Kidney (tissue), 14 donors: ENCODE data around the gene RAPGEF4. TPM values are rescaled to one million over a fixed set of nuclear protein-coding genes. Genes with fewer than 3 reads are reported as not detected.

Source experiments
- DNase-seq, 5 donors: peaks; one replicate each; pipeline ENCODE4 v3.0.0-alpha.2; 2013 to 2020
- FAIRE-seq: peaks from 2 replicates; lab custom pipeline; 2012; peaks lifted over from hg19 to GRCh38; lab: Jason Lieb, UNC
- H3K27ac ChIP-seq, 2 donors: one replicate each; pipeline ENCODE4 v1.7.0; 2013; ENCODE audit warnings: low read depth in 2 of 2, low read length in 2 of 2, inconsistent platforms in 1 of 2
- H3K27me3 ChIP-seq: one replicate; pipeline ENCODE4 v1.7.1; 2013; ENCODE audit warnings: low read length, inconsistent platforms; ENCODE audit not compliant: control insufficient read depth, insufficient read depth
- H3K36me3 ChIP-seq, 3 donors: one replicate each; pipeline versions ENCODE4 v1.7.0 to v1.7.1; 2013; ENCODE audit warnings: low read length in 3 of 3, control low read depth in 1 of 3, inconsistent platforms in 1 of 3; ENCODE audit not compliant: insufficient read depth in 3 of 3, control insufficient read depth in 2 of 3
- H3K4me1 ChIP-seq, 3 donors: one replicate each; pipeline versions ENCODE4 v1.7.0 to v1.7.1; 2013; ENCODE audit warnings: low read length in 3 of 3, inconsistent platforms in 1 of 3, low read depth in 1 of 3; ENCODE audit not compliant: control insufficient read depth in 2 of 3, insufficient read depth in 2 of 3
- H3K4me3 ChIP-seq, 3 donors: one replicate each; pipeline versions ENCODE4 v1.7.0 to v1.8.1; 2013; ENCODE audit warnings: low read length in 3 of 3, control low read depth in 1 of 3, inconsistent platforms in 1 of 3
- H3K9ac ChIP-seq, 3 donors: one replicate each; pipeline versions ENCODE4 v1.7.0 to v1.7.1; 2013; ENCODE audit warnings: low read length in 3 of 3, control low read depth in 1 of 3, inconsistent platforms in 1 of 3
- H3K9me3 ChIP-seq, 3 donors: one replicate each; pipeline versions ENCODE4 v1.7.0 to v1.7.1; 2013; ENCODE audit warnings: low read length in 3 of 3, control low read depth in 1 of 3, inconsistent platforms in 1 of 3; ENCODE audit not compliant: control insufficient read depth in 2 of 3, insufficient read depth in 1 of 3
- intact Hi-C: fragments of 100-400 bp; cut with DNase I; formaldehyde crosslinking; loops from one replicate; pipeline ENCODE4 v1.11.1; 2022
- polyA plus RNA-seq: library from polyadenylated mRNA; stranded (reverse); fragments of 350-450 nt; fragmentation: Illumina TruSeq; extraction: RNeasy Lipid Tissue Mini Kit (QIAGEN cat#74804); gene quantifications from one replicate; pipeline ENCODE4 v1.2.3, GENCODE V29; 2014; ENCODE audit warnings: low read depth, low replicate concordance; ENCODE audit not compliant: insufficient read depth
- total RNA-seq: library from RNA; stranded (reverse); fragmentation: NEBNext Ultra II Directional; extraction: Animal tissue kit (Norgen Biotek cat#: 25700); gene quantifications from one replicate; pipeline ENCODE4 v1.2.1, GENCODE V29; 2021
- TF ChIP-seq, protein P1 (sequence below): IDR thresholded peaks from 3 replicates; pipeline ENCODE4 v1.5.1; 2012; ENCODE audit warnings: mild to moderate bottlenecking, moderate library complexity, borderline replicate concordance; ENCODE audit not compliant: insufficient read depth; ENCODE audit errors: extremely low read depth
- donor health status: control.
- donor health status: control.
- donor health status: control.
- donor health status: control.
- donor health status: control.
- donor health status: DM: yes; HTN: yes; CAD: no.
- donor health status: Normal renal cell carcinoma (clear cell type).

The RAPGEF4 gene
- total and polyA plus RNA-seq, 2 donors from 2014 or later: 3.8 to 13.6 TPM

DNA sequence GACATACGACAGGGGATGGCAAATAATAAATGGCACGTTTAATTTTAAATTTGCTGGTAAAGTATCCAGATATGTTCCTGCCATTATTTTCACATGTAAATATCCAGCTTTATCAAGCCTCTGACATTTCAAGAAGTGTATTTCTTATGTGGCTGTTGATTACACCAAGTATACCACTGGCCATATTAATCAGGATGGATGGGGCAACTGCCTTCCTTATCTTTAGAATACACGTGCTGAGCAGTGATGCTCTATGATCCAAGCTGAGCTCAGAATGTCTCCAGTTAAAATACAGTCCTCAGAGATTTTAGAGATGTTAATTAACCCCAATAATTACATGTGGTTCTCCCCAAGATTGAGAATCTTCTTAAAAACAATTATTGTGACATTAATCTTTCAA lies 38.3 kb upstream of the RAPGEF4 start:
- Histone ChIP-seq H3K9ac (no peak overlapping the region), H3K4me1 (no peaks in the 10 kb centered on the region), H3K36me3 (no peaks in the 10 kb centered on the region), H3K27me3 (no peaks in the 10 kb centered on the region), H3K4me3 (no peak overlapping the region), H3K9me3 (no peaks in the 10 kb centered on the region), H3K27ac (no peak overlapping the region)
- DNase-seq: no peak
- intact Hi-C loops: no loop called here
- no peak for FAIRE-seq
- TF ChIP-seq, protein P1, sequence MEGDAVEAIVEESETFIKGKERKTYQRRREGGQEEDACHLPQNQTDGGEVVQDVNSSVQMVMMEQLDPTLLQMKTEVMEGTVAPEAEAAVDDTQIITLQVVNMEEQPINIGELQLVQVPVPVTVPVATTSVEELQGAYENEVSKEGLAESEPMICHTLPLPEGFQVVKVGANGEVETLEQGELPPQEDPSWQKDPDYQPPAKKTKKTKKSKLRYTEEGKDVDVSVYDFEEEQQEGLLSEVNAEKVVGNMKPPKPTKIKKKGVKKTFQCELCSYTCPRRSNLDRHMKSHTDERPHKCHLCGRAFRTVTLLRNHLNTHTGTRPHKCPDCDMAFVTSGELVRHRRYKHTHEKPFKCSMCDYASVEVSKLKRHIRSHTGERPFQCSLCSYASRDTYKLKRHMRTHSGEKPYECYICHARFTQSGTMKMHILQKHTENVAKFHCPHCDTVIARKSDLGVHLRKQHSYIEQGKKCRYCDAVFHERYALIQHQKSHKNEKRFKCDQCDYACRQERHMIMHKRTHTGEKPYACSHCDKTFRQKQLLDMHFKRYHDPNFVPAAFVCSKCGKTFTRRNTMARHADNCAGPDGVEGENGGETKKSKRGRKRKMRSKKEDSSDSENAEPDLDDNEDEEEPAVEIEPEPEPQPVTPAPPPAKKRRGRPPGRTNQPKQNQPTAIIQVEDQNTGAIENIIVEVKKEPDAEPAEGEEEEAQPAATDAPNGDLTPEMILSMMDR: no peak

DNA sequence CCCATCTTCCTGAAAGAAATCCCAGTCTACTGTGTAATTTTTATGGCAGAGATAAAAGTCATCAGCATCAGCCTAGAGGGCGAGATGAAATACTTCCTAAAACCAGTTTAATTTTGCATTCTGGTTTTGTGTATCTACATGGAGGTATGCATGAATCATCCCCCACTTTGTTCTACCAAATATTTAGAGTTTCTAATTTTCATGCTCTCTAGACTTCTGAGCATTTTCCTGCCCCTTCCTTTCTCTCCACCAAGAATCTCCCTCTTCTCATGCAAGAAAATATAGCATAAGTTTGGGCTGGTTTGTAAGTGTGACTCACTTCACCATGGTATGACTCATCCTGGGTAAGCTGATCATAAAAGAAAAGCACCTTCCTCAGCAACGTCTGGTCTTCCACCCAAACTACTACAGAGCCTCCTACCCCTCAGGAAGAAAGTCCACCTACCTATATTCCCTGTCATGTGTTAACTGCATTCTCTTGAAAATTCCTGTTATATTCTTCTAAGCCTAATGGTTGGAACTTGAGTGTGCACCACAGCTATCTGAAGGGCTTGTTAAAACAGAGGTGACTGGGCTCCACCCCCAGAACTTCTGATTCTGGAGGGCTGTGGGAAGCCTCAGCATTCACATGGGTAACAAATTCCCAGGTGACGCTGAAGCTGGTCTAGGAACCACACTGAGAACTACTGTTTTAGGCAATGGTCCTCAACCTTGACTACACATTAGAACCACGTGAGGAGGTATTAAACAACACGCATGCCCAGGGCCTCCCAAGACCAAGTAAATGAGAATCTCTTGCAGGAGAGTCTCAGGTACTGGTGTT lies 37.4 kb upstream of the RAPGEF4 start:
- no peak overlapping the region for H3K27ac ChIP-seq
- no peaks in the 10 kb centered on the region for H3K4me1 ChIP-seq
- intact Hi-C loops: no loop called here
- FAIRE-seq (no peak), DNase-seq (no peak)
- no peaks in the 10 kb centered on the region for H3K27me3 ChIP-seq
- H3K36me3 ChIP-seq: no peaks in the 10 kb centered on the region
- H3K9me3 ChIP-seq: no peaks in the 10 kb centered on the region
- no peak overlapping the region for H3K9ac ChIP-seq
- TF ChIP-seq, protein P1: no peak
- no peak overlapping the region for H3K4me3 ChIP-seq

DNA sequence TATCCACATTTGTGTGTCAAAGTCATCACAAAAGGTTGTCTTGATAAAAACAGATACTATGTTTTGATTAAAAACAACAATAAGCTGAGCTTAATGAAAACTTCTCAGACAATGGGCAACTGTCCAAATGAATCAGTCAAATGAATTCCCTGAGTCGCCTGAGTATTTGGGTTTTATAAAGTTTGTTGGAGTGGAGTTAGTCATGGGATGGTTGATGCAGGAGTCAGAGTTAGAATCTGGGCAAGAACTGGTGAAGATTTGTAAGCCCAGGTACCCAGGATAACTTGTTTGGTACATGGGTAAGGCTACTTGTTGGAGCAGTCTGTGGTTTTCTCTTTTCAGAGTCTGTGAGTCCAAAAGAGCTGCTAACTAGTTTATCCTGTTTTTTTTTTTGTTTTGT lies 34.4 kb upstream of the RAPGEF4 start:
- FAIRE-seq (no peak), DNase-seq (no peak)
- intact Hi-C loops: no loop called here

More for the DNA sequence above, 34.4 kb upstream of the RAPGEF4 start:
- H3K27ac ChIP-seq: no peak overlapping the region
- no peaks in the 10 kb centered on the region for H3K9me3 ChIP-seq
- H3K36me3 ChIP-seq: no peaks in the 10 kb centered on the region
- H3K4me3 ChIP-seq: no peak overlapping the region
- TF ChIP-seq, protein P1: no peak
- no peaks in the 10 kb centered on the region for H3K27me3 ChIP-seq
- no peaks in the 10 kb centered on the region for H3K4me1 ChIP-seq
- H3K9ac ChIP-seq: no peak overlapping the region
